Measurements from ENCODE around the gene DGKD.

DGKD gene

GRCh38 chr2:233414777-233415570 lies 60.7 kb downstream of the DGKD start:
- no peak for DNase-seq

DNA sequence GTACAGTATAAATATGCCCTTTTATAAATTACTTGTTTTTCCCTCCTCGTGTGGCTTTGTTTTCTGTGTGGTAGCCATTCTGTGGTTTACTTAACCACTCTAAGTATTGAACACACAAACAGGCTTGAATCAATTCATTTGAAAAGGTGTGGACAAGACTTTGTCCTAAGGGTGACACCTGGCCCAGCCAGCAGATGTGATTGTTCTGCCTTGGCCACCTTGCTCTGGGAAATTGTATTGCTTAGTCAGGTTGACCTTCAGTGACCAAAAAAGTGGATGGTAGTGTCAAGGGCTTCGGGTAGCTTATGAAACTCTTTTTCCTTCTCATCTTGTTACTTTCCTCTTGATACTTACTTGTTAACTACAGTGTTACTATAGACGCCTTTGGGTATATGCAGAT lies 61.9 kb downstream of the DGKD start:
- DNase-seq = no peak

DNA sequence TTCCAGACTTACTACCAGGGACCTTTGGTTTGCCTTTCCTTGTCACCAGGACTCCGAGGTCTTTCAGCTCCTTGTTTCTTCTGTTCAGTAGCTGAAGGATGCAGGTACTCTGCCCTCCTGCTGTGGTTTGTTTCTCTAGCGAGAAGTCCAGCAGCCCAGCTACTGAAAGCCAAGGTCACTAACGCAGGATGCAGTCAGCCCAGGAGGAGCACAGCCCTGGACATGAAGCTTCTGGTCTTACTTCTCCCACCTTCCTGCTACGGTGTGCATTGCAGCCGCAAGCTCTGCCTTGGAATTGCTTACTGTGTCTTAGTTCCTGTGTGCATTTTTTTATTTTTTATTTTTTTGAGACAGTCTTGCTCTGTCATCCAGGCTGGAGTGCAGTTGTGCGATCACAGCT lies 62.4 kb downstream of the DGKD start:
- no peak for DNase-seq

DNA sequence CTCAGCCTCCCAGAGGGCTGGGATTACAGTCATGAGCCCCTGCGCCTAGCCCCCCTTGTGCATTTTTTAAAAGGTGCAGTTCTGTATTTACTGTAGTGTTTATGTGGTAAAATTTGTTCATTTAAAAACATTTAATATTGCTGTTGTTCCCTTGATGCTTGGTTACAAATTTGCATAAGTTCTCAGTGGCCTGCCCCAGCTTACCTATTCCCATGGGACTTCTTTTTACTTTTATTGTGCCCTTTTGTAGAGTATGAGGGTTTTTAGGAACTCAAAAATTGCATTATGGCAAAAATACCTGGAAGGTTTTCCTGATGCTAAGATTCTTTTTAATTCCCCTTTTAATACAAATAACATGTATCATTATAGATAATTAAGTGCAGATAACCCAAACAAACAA lies 63.0 kb downstream of the DGKD start:
- DNase-seq = no peak

- no peak for DNase-seq
Measured at GRCh38 chr2:233418052-233418760, 63.9 kb downstream of the DGKD start.

GRCh38 chr2:233418761-233419546 lies 64.7 kb downstream of the DGKD start:
- no peak for DNase-seq

DNA sequence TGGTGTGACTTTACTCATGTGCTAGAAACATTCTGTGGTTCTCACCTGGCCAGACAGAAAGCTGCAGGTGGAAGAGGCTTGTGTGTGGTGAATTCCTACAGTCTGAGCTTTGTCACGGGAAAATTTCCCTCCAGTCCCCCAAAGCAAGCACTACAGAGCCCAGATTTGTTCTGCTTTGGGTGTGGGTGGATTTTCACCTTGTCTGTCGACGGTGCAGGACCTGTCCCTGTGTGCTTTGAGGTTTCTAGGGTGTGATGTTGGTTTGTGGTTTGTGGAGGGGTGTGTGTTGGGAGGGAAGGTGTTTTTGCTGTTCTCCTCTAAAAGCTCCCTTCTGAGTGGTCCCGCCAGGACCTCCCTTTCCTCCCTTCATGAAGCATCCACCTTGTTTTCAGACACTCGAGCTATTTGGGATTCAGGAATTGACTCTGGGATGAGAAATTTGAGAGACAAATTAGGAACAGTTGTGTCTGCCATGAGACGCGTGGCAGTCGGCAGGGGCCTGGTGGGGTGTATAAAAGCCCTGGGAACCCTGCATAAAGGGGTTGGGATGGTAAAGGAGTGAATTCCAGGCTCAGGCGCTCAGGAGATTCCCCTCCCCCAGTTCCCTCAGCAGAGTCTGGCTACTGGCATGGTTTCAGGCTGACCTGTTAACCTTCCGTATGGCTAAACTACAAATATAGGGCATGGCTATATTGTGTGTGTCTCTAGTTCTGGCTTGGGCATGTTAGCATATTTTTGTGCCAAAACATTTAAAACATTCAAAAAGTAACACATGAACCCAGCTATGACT lies 65.5 kb downstream of the DGKD start:
- DNase-seq = no peak

- no peak for DNase-seq
Measured at GRCh38 chr2:233421091-233421816, 67.0 kb downstream of the DGKD start.

DNA sequence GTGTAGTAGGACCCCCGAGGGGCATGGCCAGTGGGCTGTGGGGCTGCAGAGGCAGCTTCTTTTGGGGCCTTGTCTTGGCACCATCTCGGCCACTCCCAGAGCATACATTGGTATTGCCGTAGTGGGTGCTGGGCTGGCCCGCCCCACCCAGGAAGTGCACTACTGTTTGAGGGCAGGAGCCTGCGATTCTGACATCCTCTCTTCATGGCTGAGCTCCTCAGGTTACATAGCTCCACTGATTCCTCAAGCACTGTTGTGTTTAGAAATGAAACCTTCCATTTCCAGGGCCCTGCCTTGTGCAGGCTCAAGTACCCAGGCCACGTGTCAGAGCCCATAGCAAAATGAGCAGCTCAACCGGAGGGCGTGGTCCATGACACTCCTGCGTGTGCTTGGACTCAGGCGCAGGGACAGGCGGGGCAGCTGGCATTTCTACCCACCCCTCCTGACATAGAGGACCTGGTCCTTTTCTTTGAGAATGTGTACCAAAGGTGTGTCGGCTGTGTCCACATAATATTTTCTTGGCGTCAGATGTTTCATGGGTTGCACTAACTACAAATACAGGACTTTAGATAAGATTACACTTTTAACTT lies 67.9 kb downstream of the DGKD start:
- no peak for DNase-seq

- DNase-seq = no peak
Measured at GRCh38 chr2:233422649-233423551, 68.6 kb downstream of the DGKD start.

- no peak for DNase-seq
Measured at GRCh38 chr2:233423552-233423860, 69.2 kb downstream of the DGKD start.

GRCh38 chr2:233424154-233424951 lies 70.1 kb downstream of the DGKD start:
- DNase-seq = peak; percentile 53 to 85

DNA sequence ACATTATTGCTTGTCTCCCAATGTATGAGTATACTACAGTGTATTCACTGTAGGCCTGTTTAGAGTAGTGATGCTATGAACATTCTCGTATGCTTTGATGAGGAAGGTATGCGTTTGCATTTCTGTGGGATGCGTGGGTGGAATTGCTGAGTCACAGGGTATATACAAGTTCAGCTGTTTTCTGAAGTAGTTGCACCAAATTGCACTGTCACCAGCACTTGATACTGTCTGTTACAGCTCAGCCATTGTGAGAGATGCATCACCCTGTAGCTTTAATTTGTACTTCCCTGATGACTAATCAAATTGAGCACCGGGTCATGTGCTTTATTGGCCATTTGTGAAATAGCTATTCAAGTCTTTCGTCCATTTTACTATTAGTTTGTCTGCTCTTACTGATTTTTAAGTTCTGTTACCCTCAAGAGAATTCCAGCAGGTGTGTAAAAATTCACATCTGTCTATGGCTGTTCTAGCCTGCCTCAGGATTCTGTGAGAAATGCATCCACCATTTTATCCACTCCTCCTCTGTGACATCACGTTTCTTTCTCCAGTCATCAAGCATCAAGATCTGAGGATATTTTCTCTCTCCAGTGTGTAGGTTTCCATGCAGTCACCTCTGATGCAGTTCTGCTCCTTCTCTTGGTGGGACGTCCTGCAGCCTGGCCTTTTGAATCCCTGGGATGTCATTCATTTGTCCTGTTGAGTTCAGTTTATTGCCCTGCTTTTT lies 72.5 kb downstream of the DGKD start:
- no peak for DNase-seq

- no peak for DNase-seq
Measured at GRCh38 chr2:233428008-233428407, 73.7 kb downstream of the DGKD start.

GRCh38 chr2:233428438-233428837 lies 74.1 kb downstream of the DGKD start:
- DNase-seq = no peak

DNA sequence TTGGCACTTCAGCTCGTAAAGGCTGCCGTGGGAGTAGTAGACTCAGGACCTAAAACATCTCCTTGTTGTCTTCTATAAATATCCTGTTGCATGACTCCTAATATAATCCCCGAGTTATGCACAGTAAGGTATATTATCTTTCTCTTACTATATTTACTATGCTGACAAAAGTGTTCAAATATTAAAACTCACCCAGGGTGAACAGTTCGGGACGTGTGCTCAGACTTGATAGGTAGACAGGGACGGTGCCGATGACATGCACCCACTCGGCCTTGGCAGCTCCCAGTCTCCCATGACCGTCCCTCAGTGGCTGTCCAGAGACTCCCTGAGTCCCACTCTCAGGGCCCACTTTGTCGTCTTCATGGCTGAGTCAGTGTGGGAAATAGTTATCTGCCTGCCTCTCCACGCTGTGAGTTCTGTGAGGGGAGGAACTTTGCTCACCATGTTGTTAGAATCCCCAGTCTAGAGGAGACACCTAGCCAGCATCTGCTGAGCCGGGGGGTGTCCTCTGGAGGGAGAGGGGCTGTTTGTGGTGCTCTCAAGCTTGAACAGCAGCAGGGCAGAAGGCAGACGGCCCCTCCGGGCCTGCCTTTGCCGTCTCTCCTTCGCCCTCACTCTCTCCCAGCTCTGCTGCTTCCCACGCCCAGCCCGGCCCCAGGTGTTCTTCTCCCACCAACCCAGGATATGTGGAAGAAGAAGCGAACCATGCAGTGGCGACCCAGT lies 75.0 kb downstream of the DGKD start:
- DNase-seq = no peak

DNA sequence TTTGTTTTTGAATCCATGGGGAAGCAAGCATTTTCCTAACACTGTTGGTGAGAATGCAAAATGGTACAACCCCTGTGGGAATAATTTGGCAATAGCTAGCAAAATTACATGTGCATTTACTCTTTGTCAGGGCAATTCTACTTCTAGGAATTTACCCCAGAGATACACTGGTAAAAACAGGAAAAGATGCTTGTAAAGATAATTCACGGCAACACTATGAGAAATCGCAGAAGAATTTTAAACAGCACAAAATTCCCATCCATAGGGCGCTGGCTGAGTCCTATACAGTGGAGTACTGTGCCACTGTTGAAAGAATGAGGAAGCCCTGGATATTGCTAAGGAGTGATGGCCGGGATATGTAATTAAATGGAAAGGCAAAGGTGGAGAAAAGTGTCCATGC lies 75.8 kb downstream of the DGKD start:
- no peak for DNase-seq

DNA sequence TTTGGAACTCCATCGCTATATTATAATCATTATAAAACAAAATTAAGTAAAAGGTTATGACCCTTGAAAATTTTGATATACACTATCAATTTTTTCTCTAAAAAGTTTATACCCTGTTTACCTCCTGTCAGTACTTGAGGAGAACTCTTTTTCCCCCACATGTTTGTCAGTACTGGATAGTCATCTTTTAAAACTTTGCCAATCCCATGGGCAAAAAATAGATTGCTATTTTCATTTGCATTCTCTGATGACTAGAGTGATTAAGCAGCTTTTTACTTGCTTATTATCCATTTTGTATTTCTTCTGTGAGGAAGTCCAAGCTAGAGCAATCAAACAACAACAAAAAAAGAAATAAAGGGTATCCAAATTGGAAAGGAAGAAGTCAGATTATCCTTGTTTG lies 76.4 kb downstream of the DGKD start:
- DNase-seq = no peak

GRCh38 chr2:233433029-233433428 lies 78.7 kb downstream of the DGKD start:
- no peak for DNase-seq

All from cerebellar nuclear complex (tissue), 1 donor.